Right lobe of liver (tissue), 6 donors: ENCODE results near the gene UBR7. TPM values are rescaled to one million over a fixed set of nuclear protein-coding genes. Genes with fewer than 3 reads are reported as not detected.
"Not testable (repeated sequence)": the region's sequence is repeated elsewhere in the genome, so short reads cannot be mapped to it uniquely, and the experiment has no call there.

Source experiments
- ATAC-seq, 4 donors: fragments of 200-7000 bp; cut with Tn5 transposase; one replicate each; pipeline ENCODE4 v1.9.1; 2020; ENCODE audit warnings: mild to moderate bottlenecking in 4 of 4, moderate library complexity in 4 of 4
- DNase-seq, 3 donors: peaks; one replicate each; pipeline ENCODE4 v3.0.0-alpha.2; 2020
- H3K27ac ChIP-seq, 3 donors: fragments of 200-600 bp; one replicate each; pipeline ENCODE4 v1.8.0; 2022
- H3K27me3 ChIP-seq, 2 donors: fragments of 200-600 bp; one replicate each; pipeline ENCODE4 v1.8.0; 2022
- H3K36me3 ChIP-seq, 4 donors: fragments of 200-600 bp; sonication (generic) in 1 of 4; one replicate each; pipeline versions ENCODE4 v1.5.1 to v1.8.0; 2017 to 2022; ENCODE audit warnings: control low read depth in 1 of 4
- H3K4me1 ChIP-seq, 4 donors: fragments of 200-600 bp; sonication (generic) in 1 of 4; one replicate each; pipeline versions ENCODE4 v1.5.1 to v1.8.0; 2017 to 2022; ENCODE audit warnings: control low read depth in 1 of 4
- H3K4me3 ChIP-seq, 3 donors: fragments of 200-600 bp; one replicate each; pipeline ENCODE4 v1.8.0; 2022
- H3K9me3 ChIP-seq, 4 donors: fragments of 200-600 bp; sonication (generic) in 1 of 4; one replicate each; pipeline versions ENCODE4 v1.5.1 to v1.8.0; 2017 to 2022; ENCODE audit warnings: control low read depth in 1 of 4
- POLR2A ChIP-seq: fragments of 450-650 bp; IDR thresholded peaks from one replicate; pipeline ENCODE4 v1.6.1; 2017; ENCODE audit warnings: antibody characterized with exemption, mild to moderate bottlenecking
- WGBS: methylation state at CpG from one replicate; pipeline ENCODE4 v1.1.6; 2018; ENCODE audit warnings: low coverage, low lambda C conversion rate; ENCODE audit not compliant: insufficient coverage; ENCODE audit errors: missing lambda C conversion rate; 5-methylcytosine and 5-hydroxymethylcytosine counted together
- intact Hi-C, 2 donors: fragments of 100-400 bp; cut with DNase I; formaldehyde crosslinking; loops; one replicate each; pipeline versions ENCODE4 v1.11.2 to v1.14.1; 2022
- total RNA-seq, 6 experiments: library from RNA; depleted of rRNA in 2 of 6; stranded (reverse); fragments of >200 nt in 2 of 6; fragmentation: NEBNext Ultra II Directional in 3 of 6; extraction: Animal tissue kit (Norgen Biotek cat#: 25700) in 3 of 6; gene quantifications; one replicate each; pipeline versions ENCODE4 v1.1.0 to v1.2.4, GENCODE V29; 2016 to 2023
- TF ChIP-seq, protein P1 (sequence below), 4 donors: fragments of 200-600 bp in 3 of 4; fragments of 450-650 bp in 1 of 4; IDR thresholded peaks; one replicate each; pipeline versions ENCODE4 v1.5.1 to v1.8.0; 2016 to 2022; ENCODE audit warnings: antibody characterized with exemption in 4 of 4, mild to moderate bottlenecking in 2 of 4
- donor health status: DM: no; HTN: yes; CAD: no.
- donor health status: DM: no; HTN: no; CAD: no.
- donor health status: DM: no; HTN: no; CAD: no.
- donor health status: DM: no; HTN: yes; CAD: no.
- donor health status: DM: no; HTN: yes; CAD: no.

UBR7 gene
- total RNA-seq, 6 experiments from 2014 or later, result 7.1 to 16.6 (median 8.4) TPM

DNA sequence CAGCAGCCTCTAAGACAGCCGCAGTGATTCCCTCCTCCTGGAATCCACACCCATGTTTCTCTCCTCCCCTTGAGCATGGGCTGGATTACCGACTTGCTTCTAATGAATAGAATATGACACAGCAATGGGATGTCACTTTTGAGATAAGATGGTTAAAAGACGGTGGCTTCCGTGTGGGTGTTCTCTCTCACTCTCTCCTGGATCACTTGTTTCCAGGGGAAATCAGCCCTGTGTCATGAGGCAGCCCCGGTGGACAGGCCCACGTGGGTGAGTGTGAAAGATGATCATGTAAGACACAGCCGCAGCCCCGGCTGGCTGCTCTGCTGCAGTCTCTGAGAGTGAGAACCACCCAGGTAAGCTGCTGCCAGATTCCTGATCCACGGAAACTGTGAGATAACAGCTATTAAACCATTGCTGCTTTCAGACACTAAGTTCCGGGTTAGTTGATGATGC, 33.1 kb upstream of the UBR7 start:
- TF ChIP-seq POLR2A, result no peak
- TF ChIP-seq, protein P1, sequence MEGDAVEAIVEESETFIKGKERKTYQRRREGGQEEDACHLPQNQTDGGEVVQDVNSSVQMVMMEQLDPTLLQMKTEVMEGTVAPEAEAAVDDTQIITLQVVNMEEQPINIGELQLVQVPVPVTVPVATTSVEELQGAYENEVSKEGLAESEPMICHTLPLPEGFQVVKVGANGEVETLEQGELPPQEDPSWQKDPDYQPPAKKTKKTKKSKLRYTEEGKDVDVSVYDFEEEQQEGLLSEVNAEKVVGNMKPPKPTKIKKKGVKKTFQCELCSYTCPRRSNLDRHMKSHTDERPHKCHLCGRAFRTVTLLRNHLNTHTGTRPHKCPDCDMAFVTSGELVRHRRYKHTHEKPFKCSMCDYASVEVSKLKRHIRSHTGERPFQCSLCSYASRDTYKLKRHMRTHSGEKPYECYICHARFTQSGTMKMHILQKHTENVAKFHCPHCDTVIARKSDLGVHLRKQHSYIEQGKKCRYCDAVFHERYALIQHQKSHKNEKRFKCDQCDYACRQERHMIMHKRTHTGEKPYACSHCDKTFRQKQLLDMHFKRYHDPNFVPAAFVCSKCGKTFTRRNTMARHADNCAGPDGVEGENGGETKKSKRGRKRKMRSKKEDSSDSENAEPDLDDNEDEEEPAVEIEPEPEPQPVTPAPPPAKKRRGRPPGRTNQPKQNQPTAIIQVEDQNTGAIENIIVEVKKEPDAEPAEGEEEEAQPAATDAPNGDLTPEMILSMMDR (IDR thresholded peaks at IDR 0.05), result no peak
- no peak overlapping the region for H3K4me3 ChIP-seq
- H3K27ac ChIP-seq, result no peak overlapping the region
- H3K36me3 ChIP-seq, result no peaks in the 10 kb centered on the region
- ATAC-seq (peak in 1 of 4 donors; percentile 12), DNase-seq (peak in 1 of 3 donors; percentile 23)
- intact Hi-C loops, result no loop called here
- H3K27me3 ChIP-seq, result no peaks in the 10 kb centered on the region
- no peaks in the 10 kb centered on the region for H3K4me1 ChIP-seq
- WGBS, result 67% methylated on average over 8 of the region's 10 CpGs
- H3K9me3 ChIP-seq, result no peaks in the 10 kb centered on the region

DNA sequence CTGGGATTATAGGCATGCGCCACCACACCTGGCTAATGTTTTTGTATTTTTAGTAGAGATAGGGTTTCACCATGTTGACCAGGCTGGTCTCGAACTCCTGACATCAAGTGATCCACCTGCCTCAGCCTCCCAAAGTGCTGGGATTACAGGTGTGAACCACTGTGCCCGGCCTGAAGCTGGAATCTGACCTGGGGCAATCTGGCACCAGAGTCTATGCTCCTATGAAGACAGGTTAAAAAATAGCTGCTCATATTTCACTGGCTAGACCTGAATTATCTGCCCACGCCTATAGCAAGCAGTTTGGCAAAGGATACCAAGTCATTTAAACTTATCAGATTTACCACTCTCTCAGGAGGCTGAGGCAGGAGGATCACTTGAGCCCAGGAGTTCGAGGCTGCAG, 32.3 kb upstream of the UBR7 start:
- H3K27ac ChIP-seq, H3K4me3 ChIP-seq, intact Hi-C loops, H3K9me3 ChIP-seq, DNase-seq, H3K4me1 ChIP-seq, H3K27me3 ChIP-seq, H3K36me3 ChIP-seq, ATAC-seq: not testable (repeated sequence)
- WGBS, result 85% methylated on average over 3 of the region's 5 CpGs

DNA sequence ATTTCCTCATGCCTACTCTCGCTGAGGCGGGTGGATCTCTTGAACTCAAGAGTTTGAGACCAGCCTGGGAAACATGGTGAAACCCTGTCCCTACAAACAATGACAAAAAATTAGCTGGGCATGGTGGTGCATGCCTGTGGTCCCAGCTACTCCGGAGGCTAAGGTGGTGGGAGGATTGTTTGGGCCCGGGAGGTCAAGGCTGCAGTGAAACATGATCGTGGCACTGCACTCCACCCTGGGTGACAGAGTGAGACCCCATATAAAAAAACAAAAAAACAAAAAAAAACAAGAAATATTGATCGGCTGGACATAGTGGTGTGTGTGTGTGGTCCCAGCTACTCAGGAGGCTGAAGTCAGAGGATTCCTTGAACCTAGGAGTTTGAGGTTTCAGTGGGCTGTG, 31.6 kb upstream of the UBR7 start:
- WGBS, result 80% methylated on average over 5 of the region's 6 CpGs
- TF ChIP-seq, protein P1 (IDR thresholded peaks at IDR 0.05), result no peak
- TF ChIP-seq POLR2A, result no peak
- Histone ChIP-seq H3K4me1 (no peaks in the 10 kb centered on the region), H3K27ac (no peak overlapping the region), H3K27me3 (no peaks in the 10 kb centered on the region), H3K4me3 (no peak overlapping the region), H3K36me3 (no peaks in the 10 kb centered on the region), H3K9me3 (no peaks in the 10 kb centered on the region)
- DNase-seq (peak in 1 of 3 donors; percentile 4), ATAC-seq (no peak)
- intact Hi-C loops, result no loop called here

DNA sequence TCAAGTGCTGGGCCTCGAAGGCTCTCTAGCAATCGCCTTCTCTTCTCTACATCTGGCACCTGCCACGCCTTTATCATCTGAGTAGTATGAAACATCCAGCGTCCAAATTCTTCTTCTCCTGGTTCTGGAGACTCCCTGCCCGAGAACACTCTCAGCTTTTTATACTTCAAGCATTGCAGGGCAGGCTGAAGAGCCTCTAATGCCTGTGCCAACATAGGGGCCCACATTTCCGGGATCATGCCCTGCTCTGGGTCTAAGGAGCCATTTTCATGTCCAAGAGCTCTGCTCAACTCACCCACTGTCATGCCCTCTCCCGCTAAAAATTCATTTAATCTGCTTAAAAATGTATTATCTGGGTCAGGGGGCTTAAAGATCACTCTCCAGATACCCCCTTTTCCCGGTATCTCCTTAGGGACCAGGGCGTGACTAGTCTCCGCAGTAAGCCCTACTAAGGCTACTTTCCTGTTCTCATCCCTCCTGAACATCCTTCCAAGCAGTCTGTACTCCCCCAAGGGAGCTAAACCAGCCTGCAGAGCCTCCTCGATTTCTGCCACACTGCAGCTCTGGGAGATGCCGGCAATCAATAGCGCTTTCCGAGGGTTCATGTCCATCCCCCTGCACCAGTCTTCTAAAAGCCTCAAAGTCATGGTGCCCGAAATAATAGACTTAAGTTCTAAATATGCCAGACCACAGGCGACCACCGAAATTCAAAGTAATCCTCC, 23.3 kb upstream of the UBR7 start:
- peak overlapping the region; percentile 88 to 93 (median 92) for H3K27ac ChIP-seq
- no peaks in the 10 kb centered on the region for H3K9me3 ChIP-seq
- WGBS, result 53% methylated on average over 15 of the region's 17 CpGs
- DNase-seq, result no peak
- peaks cover 0 to 7% (median 0%) of the 10 kb centered on the region in 4 donors for H3K36me3 ChIP-seq
- TF ChIP-seq, protein P1 (IDR thresholded peaks at IDR 0.05), result no peak
- no peak for TF ChIP-seq POLR2A
- peak overlapping the region; percentile 68 to 98 (median 98) for H3K4me3 ChIP-seq
- ATAC-seq, result no peak
- H3K27me3 ChIP-seq, result no peaks in the 10 kb centered on the region
- H3K4me1 ChIP-seq, result peaks cover 0 to 10% (median 3%) of the 10 kb centered on the region in 4 donors
- intact Hi-C loops, result no loop called here
